ENCODE measurements around the gene COG6.

GRCh38 chr13:39776439-39776838 lies 121.0 kb downstream of the COG6 start:
- TF ChIP-seq CTCF (conservative IDR thresholded peaks at IDR 0.05; ENCODE audit: low read length), result no peak
- no peak for TF ChIP-seq EZH2phosphoT487 (IDR thresholded peaks at IDR 0.05; ENCODE audit: borderline replicate concordance)

Data from Loucy (cell line).